A549 (cell line): ENCODE measurements around the gene TRIM24. TPM values are rescaled to one million over a fixed set of nuclear protein-coding genes. Genes with fewer than 3 reads are reported as not detected.
"Not testable (repeated sequence)": the region's sequence is repeated elsewhere in the genome, so short reads cannot be mapped to it uniquely, and the experiment has no call there.

Experiments used
- ATAC-seq, 2 experiments: fragments of 200-7000 bp in 1 of 2; fragments of >200 bp in 1 of 2; cut with Nextera tagmentation in 1 of 2; cut with Tn5 transposase in 1 of 2; 3 replicates each; pipeline versions ENCODE4 v1.8.0 to v1.9.1; 2018 to 2020; ENCODE audit warnings: mild to moderate bottlenecking in 1 of 2, moderate library complexity in 1 of 2
- CTCF ChIA-PET: fragments of 300-600 bp; sonication (Branson Sonifier 250); formaldehyde crosslinking; extraction: SDS; loops from one replicate; lab custom pipeline; 2021; ENCODE audit warnings: antibody characterized with exemption, inconsistent platforms; lab: Yijun Ruan, JAX
- POLR2A ChIA-PET: fragments of 350-600 bp; formaldehyde crosslinking; extraction: SDS; loops from one replicate; lab custom pipeline; 2021; ENCODE audit warnings: antibody characterized with exemption, inconsistent platforms; lab: Yijun Ruan, JAX
- DNase-seq, 2 experiments: peaks; one replicate each; pipeline versions ENCODE4 v3.0.0 to v3.0.0-alpha.2; 2011 to 2016; ENCODE audit warnings: low read depth in 1 of 2, low spot score in 1 of 2
- FAIRE-seq: peaks from 2 replicates; lab custom pipeline; 2011; peaks lifted over from hg19 to GRCh38; lab: Jason Lieb, UNC
- H3K27ac ChIP-seq, 2 experiments: fragments of >200 bp; sonication (Bioruptor Twin); formaldehyde crosslinking; 3 replicates each; pipeline ENCODE4 v1.5.1; 2016 to 2017
- H3K4me1 ChIP-seq: fragments of >200 bp; sonication (Bioruptor Twin); formaldehyde crosslinking; 3 replicates; pipeline ENCODE4 v1.6.1; 2016
- H3K4me2 ChIP-seq: fragments of >200 bp; sonication (Bioruptor Twin); formaldehyde crosslinking; 3 replicates; pipeline ENCODE4 v1.6.1; 2016
- H3K4me3 ChIP-seq: fragments of >200 bp; sonication (Bioruptor Twin); formaldehyde crosslinking; 3 replicates; pipeline ENCODE4 v1.5.1; 2016
- H3K9me3 ChIP-seq: fragments of >200 bp; sonication (Bioruptor Twin); formaldehyde crosslinking; 3 replicates; pipeline ENCODE4 v1.6.1; 2016
- ATOH8 ChIP-seq: fragments of 250-450 bp; sonication (Bioruptor Pico); IDR thresholded peaks from 2 replicates; pipeline ENCODE4 v1.5.0; 2020; ENCODE audit warnings: low read depth, mild to moderate bottlenecking, moderate library complexity
- BCL3 ChIP-seq: fragments of >200 bp; sonication (Bioruptor Twin); formaldehyde crosslinking; IDR thresholded peaks from 3 replicates; pipeline ENCODE4 v1.6.1; 2016
- BHLHE40 ChIP-seq: IDR thresholded peaks from 2 replicates; pipeline ENCODE4 v1.6.1; 2012; ENCODE audit warnings: low read depth, low read length, inconsistent platforms
- CBX2 ChIP-seq: fragments of 200-600 bp; sonication (generic); IDR thresholded peaks from 2 replicates; pipeline ENCODE4 v1.6.1; 2016; ENCODE audit warnings: low read depth, mild to moderate bottlenecking, borderline replicate concordance
- CHD4 ChIP-seq: fragments of 200-600 bp; sonication (generic); IDR thresholded peaks from 2 replicates; pipeline ENCODE4 v1.6.1; 2016; ENCODE audit warnings: antibody characterized with exemption, mild to moderate bottlenecking, borderline replicate concordance
- EHF ChIP-seq: fragments of 250-450 bp; sonication (Bioruptor Pico); IDR thresholded peaks from 2 replicates; pipeline ENCODE4 v1.5.0; 2020; ENCODE audit warnings: mild to moderate bottlenecking
- EHMT2 ChIP-seq: fragments of 200-600 bp; sonication (generic); IDR thresholded peaks from 2 replicates; pipeline ENCODE4 v1.6.1; 2016; ENCODE audit warnings: antibody characterized with exemption, low read depth, mild to moderate bottlenecking, moderate library complexity
- FOSL2 ChIP-seq, 2 experiments: fragments of 450-650 bp in 1 of 2; fragments of >200 bp in 1 of 2; sonication (Bioruptor Twin) in 1 of 2; formaldehyde crosslinking; IDR thresholded peaks; 2 replicates each; pipeline versions ENCODE4 v1.5.0 to v1.6.1; 2016 to 2020; ENCODE audit warnings: mild to moderate bottlenecking in 1 of 2, moderate library complexity in 1 of 2
- GATA3 ChIP-seq: IDR thresholded peaks from 2 replicates; pipeline ENCODE4 v1.6.1; 2012; ENCODE audit warnings: borderline replicate concordance
- HES2 ChIP-seq: fragments of >200 bp; sonication (Bioruptor Twin); formaldehyde crosslinking; IDR thresholded peaks from 2 replicates; pipeline ENCODE4 v1.6.1; 2016
- HMGXB4 ChIP-seq: fragments of 250-450 bp; sonication (Bioruptor Pico); IDR thresholded peaks from 2 replicates; pipeline ENCODE4 v1.5.0; 2021; ENCODE audit warnings: mild to moderate bottlenecking, moderate library complexity, borderline replicate concordance
- HOXA7 ChIP-seq: fragments of 250-450 bp; sonication (Bioruptor Pico); IDR thresholded peaks from 2 replicates; pipeline ENCODE4 v1.5.0; 2020; ENCODE audit warnings: mild to moderate bottlenecking, moderate library complexity
- HOXB13 ChIP-seq: fragments of 250-450 bp; sonication (Bioruptor Pico); IDR thresholded peaks from 2 replicates; pipeline ENCODE4 v1.5.0; 2020; ENCODE audit warnings: low read depth, mild to moderate bottlenecking, moderate library complexity
- HOXB5 ChIP-seq: fragments of 250-450 bp; sonication (Bioruptor Pico); IDR thresholded peaks from 2 replicates; pipeline ENCODE4 v1.5.0; 2020; ENCODE audit warnings: mild to moderate bottlenecking, moderate library complexity
- JUN ChIP-seq, 2 experiments: fragments of >200 bp; sonication (Bioruptor Twin); formaldehyde crosslinking; IDR thresholded peaks; 2 replicates in 1 of 2; 3 replicates in 1 of 2; pipeline ENCODE4 v1.6.1; 2016 to 2017
- MAZ ChIP-seq: fragments of 150-350 bp; IDR thresholded peaks from 2 replicates; pipeline ENCODE4 v1.6.1; 2014; ENCODE audit warnings: antibody characterized with exemption, low read depth, low read length, borderline replicate concordance
- MYC ChIP-seq: IDR thresholded peaks from 2 replicates; pipeline ENCODE4 v1.6.1; 2012; ENCODE audit warnings: mild to moderate bottlenecking, inconsistent platforms, low read length, improper control_type of control experiment, borderline replicate concordance
- NPAS2 ChIP-seq: fragments of 250-450 bp; sonication (Bioruptor Pico); IDR thresholded peaks from 2 replicates; pipeline ENCODE4 v1.8.0; 2022; ENCODE audit warnings: mild to moderate bottlenecking, moderate library complexity, borderline replicate concordance
- PHF8 ChIP-seq: fragments of 200-600 bp; sonication (generic); IDR thresholded peaks from 2 replicates; pipeline ENCODE4 v1.6.1; 2016; ENCODE audit warnings: low read depth, mild to moderate bottlenecking, antibody characterized with exemption, moderate library complexity, borderline replicate concordance
- POLR2A ChIP-seq: IDR thresholded peaks from 2 replicates; pipeline ENCODE4 v1.6.1; 2012; ENCODE audit warnings: mild to moderate bottlenecking, low read length
- RAD21 ChIP-seq, 2 experiments: fragments of >200 bp in 1 of 2; sonication (Bioruptor Twin) in 1 of 2; formaldehyde crosslinking in 1 of 2; IDR thresholded peaks in 1 of 2; conservative IDR thresholded peaks in 1 of 2; 2 replicates in 1 of 2; 3 replicates in 1 of 2; pipeline ENCODE4 v1.6.1; 2012 to 2018; ENCODE audit warnings: inconsistent platforms in 1 of 2
- RFX5 ChIP-seq: fragments of 450-650 bp; IDR thresholded peaks from 2 replicates; pipeline ENCODE4 v1.7.1; 2014; ENCODE audit warnings: antibody characterized with exemption, mild to moderate bottlenecking, moderate library complexity
- SREBF2 ChIP-seq: fragments of 450-650 bp; IDR thresholded peaks from 2 replicates; pipeline ENCODE4 v1.6.1; 2014; ENCODE audit warnings: mild to moderate bottlenecking, moderate library complexity
- USF2 ChIP-seq: fragments of 450-650 bp; IDR thresholded peaks from 2 replicates; pipeline ENCODE4 v1.6.1; 2014; ENCODE audit warnings: antibody characterized with exemption
- ZC3H11A ChIP-seq: fragments of 450-650 bp; IDR thresholded peaks from 2 replicates; pipeline ENCODE4 v1.6.1; 2014; ENCODE audit warnings: antibody characterized with exemption, mild to moderate bottlenecking
- ZFP36 ChIP-seq: fragments of 450-650 bp; IDR thresholded peaks from 2 replicates; pipeline ENCODE4 v1.6.1; 2014; ENCODE audit warnings: borderline replicate concordance; ENCODE audit not compliant: partially characterized antibody
- ZNF302 ChIP-seq: fragments of 250-450 bp; sonication (Bioruptor Pico); IDR thresholded peaks from 2 replicates; pipeline ENCODE4 v1.9.0; 2021; ENCODE audit warnings: inconsistent platforms, mild to moderate bottlenecking, moderate library complexity
- WGBS: methylation state at CpG from one replicate; pipeline ENCODE4 v1.1.6; 2017; ENCODE audit errors: missing lambda C conversion rate; 5-methylcytosine and 5-hydroxymethylcytosine counted together
- polyA plus RNA-seq, 4 experiments: library from polyadenylated mRNA; depleted of rRNA in 3 of 4; stranded (reverse); fragments of >200 nt; fragmentation: RNase III in 1 of 4; extraction: RNeasy Plus Mini Kit Qiagen cat#74134 plus additional on column Dnase treatment in 1 of 4; gene quantifications; 2 replicates in 3 of 4; 3 replicates in 1 of 4; pipeline ENCODE4 v1.2.3, GENCODE V29; 2011 to 2017

TRIM24 gene
- polyA plus RNA-seq, 2 of the 4 experiments (the other 2 are of a cell fraction), result 8.3 to 11.6 TPM

- Histone ChIP-seq H3K4me3 (no peak overlapping the region), H3K9me3 (no peaks in the 10 kb centered on the region), H3K27ac (no peak overlapping the region), H3K4me1 (no peaks in the 10 kb centered on the region), H3K4me2 (no peak overlapping the region)
- 3% methylated on average over 1 of the region's 1 CpG for WGBS
- TF ChIP-seq NPAS2 (CRISPR knock-in tag), result no peak
- no peak for TF ChIP-seq HOXB13 (CRISPR knock-in tag)
- no peak for TF ChIP-seq FOSL2 (IDR thresholded peaks at IDR 0.05)
- TF ChIP-seq FOSL2 (CRISPR knock-in tag; IDR thresholded peaks at IDR 0.05), result no peak
- no peak for TF ChIP-seq SREBF2
- TF ChIP-seq HES2, result no peak
- TF ChIP-seq RFX5, result no peak
- TF ChIP-seq HMGXB4 (CRISPR knock-in tag), result no peak
- TF ChIP-seq ZC3H11A, result no peak
- TF ChIP-seq BHLHE40, result no peak
- TF ChIP-seq MAZ, result no peak
- TF ChIP-seq PHF8, result no peak
- no peak for TF ChIP-seq ZFP36
- no peak for TF ChIP-seq EHMT2
- no peak for TF ChIP-seq BCL3
- ATAC-seq (no peak), DNase-seq (no peak), FAIRE-seq (no peak)
- ChIA-PET POLR2A (no interaction called here), CTCF (interaction anchor here (1.1 kb wide), 1 partner anchor 10 kb away, joined by 3 read pairs; no protein-coding TSS in a partner anchor)
Observed at GRCh38 chr7:138417764-138418163, 42.3 kb upstream of the TRIM24 start.

- WGBS, result no CpG with 5 or more reads among the region's 1 CpG
- H3K27ac ChIP-seq, FAIRE-seq, H3K4me3 ChIP-seq, DNase-seq, H3K9me3 ChIP-seq, POLR2A ChIA-PET, H3K4me1 ChIP-seq, H3K4me2 ChIP-seq, ATAC-seq: not testable (repeated sequence)
- CTCF ChIA-PET, result interaction anchor here (1.1 kb wide), 1 partner anchor 9 kb away, joined by 3 read pairs; no protein-coding TSS in a partner anchor
Observed at GRCh38 chr7:138418403-138418802, 41.7 kb upstream of the TRIM24 start.

GRCh38 chr7:138425026-138425425, 35.0 kb upstream of the TRIM24 start:
- POLR2A ChIA-PET, result no interaction called here
- H3K4me2 ChIP-seq, result no peak overlapping the region
- CTCF ChIA-PET, result no interaction called here
- ATAC-seq, result no peak
- H3K27ac ChIP-seq, result no peak overlapping the region
- H3K4me1 ChIP-seq, result no peaks in the 10 kb centered on the region
- FAIRE-seq, result no peak
- peaks cover 18% of the 10 kb centered on the region for H3K9me3 ChIP-seq
- no peak for DNase-seq
- no peak overlapping the region for H3K4me3 ChIP-seq
- WGBS, result 52% methylated on average over 5 of the region's 5 CpGs
- TF ChIP-seq HMGXB4 (CRISPR knock-in tag) (no peak), RAD21 (conservative IDR thresholded peaks at IDR 0.05 in 1 of 2, IDR thresholded peaks at IDR 0.05 in 1 of 2) (no peak), POLR2A (no peak), BHLHE40 (no peak), HOXB5 (CRISPR knock-in tag) (no peak), JUN (IDR thresholded peaks at IDR 0.05) (no peak), CHD4 (no peak), HOXA7 (no peak), MYC (no peak), ATOH8 (CRISPR knock-in tag) (no peak), GATA3 (no peak), ZNF302 (CRISPR knock-in tag) (no peak), EHF (CRISPR knock-in tag) (no peak), HES2 (no peak), USF2 (no peak), CBX2 (no peak), ZFP36 (no peak)
